Frontal cortex (tissue), 4 donors: Measurements from ENCODE around the gene DUSP22. TPM values are rescaled to one million over a fixed set of nuclear protein-coding genes. Genes with fewer than 3 reads are reported as not detected.

Source experiments
- DNase-seq, 2 donors: peaks; one replicate each; pipeline ENCODE4 v3.0.0; 2012; ENCODE audit warnings: low spot score in 2 of 2
- FAIRE-seq: peaks from 2 replicates; lab custom pipeline; 2012; peaks lifted over from hg19 to GRCh38; lab: Jason Lieb, UNC
- total RNA-seq: library from RNA; depleted of rRNA; stranded (reverse); fragments of >200 nt; gene quantifications from one replicate; pipeline ENCODE4 v1.2.3, GENCODE V29; 2014
- donor health status: control.
- donor health status: control.
- donor health status: control.

The DUSP22 gene
- total RNA-seq, 1 donor from 2014 or later = 14.7 TPM

GRCh38 chr6:294656-295565 is 2.6 kb downstream of the DUSP22 start:
- no peak for FAIRE-seq
- no peak for DNase-seq

GRCh38 chr6:296151-297122 is 4.2 kb downstream of the DUSP22 start:
- no peak for FAIRE-seq
- no peak for DNase-seq

GRCh38 chr6:297571-298232 is 5.4 kb downstream of the DUSP22 start:
- FAIRE-seq = no peak
- no peak for DNase-seq

GRCh38 chr6:298233-299103 is 6.2 kb downstream of the DUSP22 start:
- no peak for DNase-seq
- no peak for FAIRE-seq

GRCh38 chr6:299104-299980 is 7.1 kb downstream of the DUSP22 start:
- no peak for DNase-seq

GRCh38 chr6:300026-300425 is 7.7 kb downstream of the DUSP22 start:
- DNase-seq (no peak), FAIRE-seq (no peak)

More at GRCh38 chr6:299104-299980, 7.1 kb downstream of the DUSP22 start:
- FAIRE-seq = no peak

- FAIRE-seq (no peak), DNase-seq (no peak)
Measured at GRCh38 chr6:300494-301198, 8.4 kb downstream of the DUSP22 start.

- DNase-seq (no peak), FAIRE-seq (no peak)
Measured at GRCh38 chr6:301526-301925, 9.2 kb downstream of the DUSP22 start.

- FAIRE-seq (no peak), DNase-seq (no peak)
Measured at GRCh38 chr6:301929-302705, 9.8 kb downstream of the DUSP22 start.

GRCh38 chr6:302760-303159 is 10.5 kb downstream of the DUSP22 start:
- FAIRE-seq (no peak), DNase-seq (no peak)

- DNase-seq = no peak
- FAIRE-seq = no peak
Measured at GRCh38 chr6:303263-303662, 11.0 kb downstream of the DUSP22 start.

- no peak for FAIRE-seq
- DNase-seq = no peak
Measured at GRCh38 chr6:303948-304558, 11.8 kb downstream of the DUSP22 start.

GRCh38 chr6:304833-305370 is 12.6 kb downstream of the DUSP22 start:
- FAIRE-seq (no peak), DNase-seq (no peak)

GRCh38 chr6:305371-306206 is 13.3 kb downstream of the DUSP22 start:
- FAIRE-seq = no peak
- no peak for DNase-seq

GRCh38 chr6:306641-307061 is 14.4 kb downstream of the DUSP22 start:
- no peak for FAIRE-seq
- no peak for DNase-seq
